NOMO-1 (cell line): Measurements from ENCODE around the gene KRT36.
A peak's percentile ranks its signal among the peaks of the same experiment; 100 is the strongest.

Experiments
- DNase-seq, 2 experiments: peaks; one replicate each; lab custom pipeline; 2025; ENCODE audit not compliant: unreplicated experiment in 2 of 2; lab: John Stamatoyannopoulos, UW

Gene KRT36

DNA sequence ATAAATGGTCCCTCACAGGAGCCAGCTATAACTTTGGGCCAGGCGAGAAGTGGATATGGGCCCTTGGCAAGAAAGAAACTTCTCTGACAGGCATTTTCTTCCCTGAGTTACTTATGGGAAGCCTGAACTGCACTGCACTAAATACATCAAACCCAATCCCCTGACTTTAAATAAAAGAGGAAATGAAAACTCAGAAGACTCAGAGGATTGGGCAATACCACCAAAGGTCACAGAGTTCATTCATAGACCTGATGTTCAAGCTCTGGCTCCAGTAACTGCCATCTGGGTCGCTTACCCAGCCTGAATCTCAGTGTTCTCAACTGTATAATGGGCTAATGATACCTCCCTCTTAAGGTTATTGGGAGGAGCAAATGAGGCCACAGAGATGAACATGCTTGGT is 9.6 kb downstream of the KRT36 start:
- DNase-seq = peak; percentile 34 to 78

DNA sequence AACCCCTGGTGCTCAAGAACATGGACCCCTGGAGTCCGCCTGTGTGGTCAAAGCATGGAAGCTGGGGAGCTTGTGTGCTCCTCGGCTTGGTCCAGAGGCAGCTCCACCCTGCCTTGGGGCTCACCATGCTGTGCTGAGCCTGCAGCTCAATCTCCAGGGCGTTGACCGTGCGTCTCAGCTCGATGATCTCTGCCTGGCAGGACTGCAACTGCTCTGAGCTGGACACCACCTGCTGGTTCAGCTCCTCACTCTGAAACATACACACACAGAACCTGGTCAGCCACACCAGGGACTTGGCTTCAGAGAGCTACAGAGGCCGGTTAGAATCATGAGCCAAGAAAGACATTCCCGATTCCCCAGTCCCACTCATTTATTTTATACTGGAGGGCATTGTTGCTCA is 11.5 kb downstream of the KRT36 start:
- DNase-seq = no peak

- no peak for DNase-seq
These were observed 12.6 kb downstream of the KRT36 start for GRCh38 chr17:41476866-41477815.

DNA sequence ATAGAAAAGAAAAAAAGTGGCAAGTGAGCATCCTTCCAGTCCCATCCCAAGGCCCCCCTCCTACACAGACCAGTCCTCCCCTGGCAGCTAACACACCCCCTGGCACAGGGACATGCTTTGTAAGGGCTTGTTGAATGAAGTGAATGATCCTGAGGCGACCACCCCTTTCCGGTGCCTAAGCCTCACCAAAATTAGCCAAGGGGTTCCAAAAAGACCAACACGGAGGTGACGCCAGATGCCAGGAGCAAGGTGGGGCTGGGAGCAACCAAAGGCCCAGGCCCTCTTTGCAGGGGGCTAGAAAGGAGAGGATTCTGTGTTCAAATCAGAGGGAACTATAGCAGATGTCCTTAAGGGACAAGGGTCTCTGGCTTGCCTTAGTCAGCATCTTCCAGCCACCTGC is 14.3 kb downstream of the KRT36 start:
- no peak for DNase-seq

DNA sequence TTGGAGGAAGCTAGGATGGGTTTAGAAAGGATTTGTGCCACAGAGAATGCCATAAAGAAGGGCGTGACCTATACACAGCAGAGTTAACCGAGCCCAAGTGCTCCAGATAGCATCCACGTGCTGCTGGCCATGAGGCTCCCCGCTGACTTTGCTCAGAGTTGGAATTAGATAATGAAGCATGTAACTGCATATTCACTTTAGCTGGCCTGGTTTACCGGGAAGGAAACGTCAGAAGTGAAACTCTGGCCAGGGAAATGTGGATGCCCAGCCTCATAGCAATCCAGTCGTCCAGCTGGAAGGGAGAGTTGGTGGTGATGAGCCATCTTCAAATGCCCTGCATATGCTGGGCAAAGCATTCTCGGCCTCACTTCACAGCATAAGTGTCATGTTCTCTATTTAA is 14.8 kb downstream of the KRT36 start:
- DNase-seq = no peak

GRCh38 chr17:41468346-41468745 is 21.4 kb downstream of the KRT36 start:
- DNase-seq = no peak

GRCh38 chr17:41467561-41467960 is 22.1 kb downstream of the KRT36 start:
- DNase-seq = no peak

- DNase-seq = no peak
These were observed 22.7 kb downstream of the KRT36 start, which contains the start of gene KRT32 for GRCh38 chr17:41466988-41467387. Gene KRT32 (minus strand): TSS chr17:41467386. CDS start chr17:41467325, 61 bp downstream.

DNA sequence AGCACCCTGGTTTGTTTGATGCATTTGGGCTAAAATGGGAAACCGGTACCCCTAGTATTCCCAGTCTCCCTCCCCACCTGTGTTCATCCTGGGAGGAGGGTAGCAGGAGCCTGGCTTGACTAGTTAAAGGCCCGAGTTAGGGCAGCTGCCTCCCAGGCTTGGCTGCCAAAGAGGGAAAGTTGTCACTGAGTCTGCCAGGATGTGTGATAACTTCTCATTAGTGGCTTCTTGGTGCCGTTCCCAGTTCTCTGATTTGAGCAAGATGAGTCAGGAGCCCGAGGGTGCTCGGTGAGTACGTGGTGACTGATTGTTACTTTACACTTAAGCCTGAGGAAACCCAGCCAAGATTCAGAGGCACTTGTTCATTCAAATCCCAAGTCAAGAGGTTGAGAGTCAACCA is 25.0 kb downstream of the KRT36 start:
- no peak for DNase-seq

- no peak for DNase-seq
These were observed 25.5 kb downstream of the KRT36 start for GRCh38 chr17:41464173-41464572.

GRCh38 chr17:41463746-41464145 is 26.0 kb downstream of the KRT36 start:
- DNase-seq = no peak

GRCh38 chr17:41462705-41463104 is 27.0 kb downstream of the KRT36 start:
- DNase-seq = no peak

GRCh38 chr17:41457676-41458075 is 32.0 kb downstream of the KRT36 start:
- DNase-seq = no peak

DNA sequence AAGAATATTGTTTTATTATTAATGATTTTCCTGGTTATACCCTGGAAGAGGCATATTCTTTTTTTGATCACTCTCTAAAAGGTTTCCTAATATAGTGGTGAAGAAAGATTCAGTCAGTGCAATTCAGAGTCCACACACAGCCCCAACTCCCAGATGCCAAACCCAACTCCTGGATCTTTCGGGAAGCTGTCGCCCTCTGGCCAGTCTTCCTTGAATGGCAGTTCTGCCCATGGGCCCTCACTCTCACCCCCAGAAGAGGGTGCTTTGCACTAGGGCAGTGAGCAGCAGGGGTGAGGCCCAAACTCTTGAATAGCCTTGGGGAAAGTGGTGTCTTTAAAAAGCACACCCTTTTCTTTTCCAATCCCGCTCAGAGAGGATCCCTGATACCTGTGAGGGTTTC is 33.5 kb downstream of the KRT36 start:
- no peak for DNase-seq

DNA sequence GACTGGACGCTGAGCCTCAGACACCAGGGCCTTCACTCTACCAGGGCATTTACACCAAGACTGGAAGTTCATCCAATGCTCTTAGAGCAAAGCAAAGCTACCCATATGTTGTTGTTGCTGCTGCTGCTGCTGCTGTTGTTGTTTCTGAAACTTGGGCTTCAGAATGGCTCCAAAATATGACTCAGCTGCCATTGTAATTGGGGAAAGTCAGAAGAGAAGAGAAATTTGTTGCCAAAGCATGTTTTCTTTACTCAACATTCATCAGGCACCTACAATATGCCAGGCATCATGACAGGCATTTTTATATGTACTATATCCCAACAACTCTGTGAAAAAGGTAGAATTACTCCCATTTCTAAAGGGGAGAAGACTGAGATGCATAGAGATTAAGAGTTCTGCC is 34.5 kb downstream of the KRT36 start:
- no peak for DNase-seq

DNA sequence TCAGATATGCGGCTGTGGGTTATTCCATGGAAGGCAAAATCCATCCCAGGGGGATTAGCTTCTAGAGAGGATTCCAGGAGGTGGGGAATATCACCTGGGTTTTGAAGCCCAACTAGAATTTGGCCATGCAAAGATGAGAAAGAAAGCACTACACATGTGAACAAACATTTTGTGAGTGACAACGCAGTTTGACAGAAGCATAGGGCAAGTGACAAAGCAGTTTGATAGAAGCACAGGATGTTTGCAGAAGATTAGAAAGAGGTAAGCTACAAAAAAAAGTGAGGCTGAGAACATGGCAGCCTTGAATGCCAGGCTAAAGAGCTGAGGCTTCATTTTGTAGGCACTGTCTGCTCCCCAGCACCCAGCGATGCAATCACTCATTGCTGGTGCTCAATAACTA is 36.6 kb downstream of the KRT36 start:
- no peak for DNase-seq

DNA sequence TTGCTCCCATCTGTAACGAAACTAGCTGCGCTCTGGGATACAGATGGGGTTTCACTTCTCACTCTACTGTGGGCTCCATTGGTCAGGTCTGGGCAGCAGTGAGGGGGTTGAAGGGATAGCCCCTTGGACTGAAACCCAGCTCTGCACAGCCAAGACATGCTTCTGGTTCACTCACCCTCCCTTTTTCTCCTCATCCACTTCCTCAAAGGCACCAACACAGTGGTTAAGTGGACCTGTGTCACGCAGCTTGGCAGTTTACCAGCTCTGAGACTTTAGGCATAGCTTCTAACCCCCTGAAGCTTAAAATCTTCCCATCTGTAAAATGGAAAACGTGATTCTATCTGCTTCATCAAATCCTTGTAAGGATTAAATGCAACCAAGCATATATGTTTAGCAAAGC is 37.4 kb downstream of the KRT36 start:
- peak in 1 of 2 experiments; percentile 15 for DNase-seq

- DNase-seq = no peak
These were observed 38.5 kb downstream of the KRT36 start for GRCh38 chr17:41451154-41451728.

DNA sequence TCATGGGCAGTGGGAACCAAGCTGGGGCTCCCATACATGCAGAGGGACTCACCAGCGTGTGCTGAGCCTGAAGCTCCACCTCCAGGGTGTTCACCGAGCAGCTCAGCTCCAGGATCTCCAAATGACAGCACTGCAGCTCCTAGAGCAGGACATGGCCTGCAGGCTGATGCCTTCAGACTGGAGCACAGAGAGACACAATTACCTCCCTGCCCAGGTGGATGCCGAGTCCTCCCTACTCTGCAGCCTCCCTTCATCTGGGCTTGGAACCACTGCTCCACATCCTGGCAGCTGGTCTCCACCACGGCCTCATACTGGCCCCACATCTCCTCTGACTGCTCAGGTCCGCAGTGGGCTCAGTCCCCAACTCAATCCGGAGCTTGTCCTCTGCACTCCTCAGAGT is 40.7 kb downstream of the KRT36 start:
- no peak for DNase-seq

GRCh38 chr17:41448506-41448905 is 41.2 kb downstream of the KRT36 start:
- DNase-seq = no peak

- no peak for DNase-seq
These were observed 42.9 kb downstream of the KRT36 start for GRCh38 chr17:41446806-41447205.

- no peak for DNase-seq
These were observed 45.1 kb downstream of the KRT36 start for GRCh38 chr17:41444640-41445039.
